Uterus (tissue), 2 donors: ENCODE results near the gene ZDHHC3.

Source experiments
- POLR2A ChIP-seq, 2 donors: fragments of 450-650 bp; IDR thresholded peaks; one replicate each; pipeline ENCODE4 v1.6.1; 2016; ENCODE audit warnings: antibody characterized with exemption in 2 of 2, mild to moderate bottlenecking in 1 of 2, moderate library complexity in 1 of 2
- TF ChIP-seq, protein P1 (sequence below), 4 experiments: fragments of 200-600 bp in 2 of 4; fragments of 450-650 bp in 2 of 4; sonication (generic) in 2 of 4; IDR thresholded peaks; one replicate each; pipeline ENCODE4 v1.5.1; 2016 to 2019; ENCODE audit warnings: antibody characterized with exemption in 4 of 4, mild to moderate bottlenecking in 2 of 4, moderate library complexity in 1 of 4

DNA sequence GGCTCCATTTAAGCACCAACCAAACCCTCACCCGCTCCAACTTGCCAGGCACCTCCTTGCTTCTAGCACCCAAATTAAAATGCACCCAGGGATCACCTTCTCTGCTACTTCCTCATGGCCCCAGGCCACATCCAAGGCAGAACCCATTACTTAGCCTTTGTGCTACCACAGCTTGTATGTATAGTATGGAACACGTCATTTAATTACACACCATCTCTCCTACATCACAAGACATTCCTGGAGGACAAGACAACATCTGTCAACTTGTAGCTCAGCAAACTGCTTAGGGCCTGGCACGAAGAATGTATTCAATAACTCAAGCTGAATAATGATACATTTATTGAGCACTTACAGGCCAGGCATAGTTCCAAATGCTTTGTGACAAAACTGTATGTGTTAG is 23.3 kb downstream of the ZDHHC3 start:
- TF ChIP-seq, protein P1, sequence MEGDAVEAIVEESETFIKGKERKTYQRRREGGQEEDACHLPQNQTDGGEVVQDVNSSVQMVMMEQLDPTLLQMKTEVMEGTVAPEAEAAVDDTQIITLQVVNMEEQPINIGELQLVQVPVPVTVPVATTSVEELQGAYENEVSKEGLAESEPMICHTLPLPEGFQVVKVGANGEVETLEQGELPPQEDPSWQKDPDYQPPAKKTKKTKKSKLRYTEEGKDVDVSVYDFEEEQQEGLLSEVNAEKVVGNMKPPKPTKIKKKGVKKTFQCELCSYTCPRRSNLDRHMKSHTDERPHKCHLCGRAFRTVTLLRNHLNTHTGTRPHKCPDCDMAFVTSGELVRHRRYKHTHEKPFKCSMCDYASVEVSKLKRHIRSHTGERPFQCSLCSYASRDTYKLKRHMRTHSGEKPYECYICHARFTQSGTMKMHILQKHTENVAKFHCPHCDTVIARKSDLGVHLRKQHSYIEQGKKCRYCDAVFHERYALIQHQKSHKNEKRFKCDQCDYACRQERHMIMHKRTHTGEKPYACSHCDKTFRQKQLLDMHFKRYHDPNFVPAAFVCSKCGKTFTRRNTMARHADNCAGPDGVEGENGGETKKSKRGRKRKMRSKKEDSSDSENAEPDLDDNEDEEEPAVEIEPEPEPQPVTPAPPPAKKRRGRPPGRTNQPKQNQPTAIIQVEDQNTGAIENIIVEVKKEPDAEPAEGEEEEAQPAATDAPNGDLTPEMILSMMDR (IDR thresholded peaks at IDR 0.05): no peak
- TF ChIP-seq POLR2A (IDR thresholded peaks at IDR 0.05): no peak
